ENCODE data around the gene SULF2.
"Not testable (repeated sequence)": the region's sequence is repeated elsewhere in the genome, so short reads cannot be mapped to it uniquely, and the experiment has no call there.

Gene SULF2

GRCh38 chr20:47785311-47785853 lies at the start of gene SULF2:
Gene SULF2, minus strand, starts transcription at chr20:47785481. Its CDS starts 28,118 bp downstream, at chr20:47757363.
- in situ Hi-C loops (cut with HindIII; ENCODE audit: low pct_unique_long_range_greater_than_20kb, low sequenced_read_pairs) = no loop called here
- TF ChIP-seq JUND (IDR thresholded peaks at IDR 0.05; ENCODE audit: low read depth) = no peak
- no peak for DNase-seq (ENCODE audit: low read depth in 1 of 2, low spot score in 1 of 2)

DNA sequence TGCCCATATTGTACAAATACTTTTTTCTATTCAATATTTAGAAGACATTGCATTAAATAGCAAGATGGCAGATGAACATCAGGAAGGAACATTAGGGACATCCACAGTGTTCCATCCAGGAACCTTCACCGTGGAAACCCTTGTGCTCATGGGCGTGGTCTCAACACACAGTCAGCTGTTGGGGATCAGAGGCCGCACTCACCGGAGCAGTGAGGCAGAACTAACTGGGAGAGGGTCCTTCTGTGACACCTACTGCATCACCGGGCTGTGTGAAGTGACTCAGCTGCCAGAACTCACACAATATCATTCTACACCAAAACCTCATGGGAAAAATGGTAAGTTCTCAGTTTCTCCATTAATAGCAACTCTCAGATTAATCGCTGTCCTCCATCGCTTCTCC lies 46.4 kb upstream of the SULF2 start:
- in situ Hi-C loops (cut with HindIII; ENCODE audit: low pct_unique_long_range_greater_than_20kb, low sequenced_read_pairs) = not testable (repeated sequence)

GRCh38 chr20:47826716-47827115 lies 41.4 kb upstream of the SULF2 start:
- in situ Hi-C loops (cut with HindIII; ENCODE audit: low pct_unique_long_range_greater_than_20kb, low sequenced_read_pairs); DNase-seq (ENCODE audit: low read depth in 1 of 2, low spot score in 1 of 2): not testable (repeated sequence)

More for the DNA sequence above, 46.4 kb upstream of the SULF2 start:
- not testable (repeated sequence) for DNase-seq (ENCODE audit: low read depth in 1 of 2, low spot score in 1 of 2)

DNA sequence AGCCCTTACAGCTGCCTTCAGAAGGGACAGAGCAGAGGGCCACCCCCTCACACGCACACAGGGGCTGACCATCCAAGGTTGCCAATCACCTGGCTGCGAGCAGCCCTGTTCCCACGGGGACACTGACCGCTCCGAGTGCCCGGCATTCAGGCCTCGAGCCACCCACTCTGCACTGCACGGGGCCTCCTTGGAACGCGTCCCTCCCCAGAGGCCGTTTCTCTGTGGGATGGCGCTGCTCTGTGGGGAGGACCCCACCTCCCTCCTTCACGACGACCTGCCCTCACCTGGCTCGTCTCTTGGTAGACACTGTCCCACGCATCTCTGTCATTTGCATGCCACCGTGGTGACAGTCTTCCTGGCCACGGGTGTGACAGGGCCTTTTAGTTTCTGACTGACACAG lies 40.7 kb upstream of the SULF2 start:
- DNase-seq (ENCODE audit: low read depth in 1 of 2, low spot score in 1 of 2); in situ Hi-C loops (cut with HindIII; ENCODE audit: low pct_unique_long_range_greater_than_20kb, low sequenced_read_pairs): not testable (repeated sequence)

GRCh38 chr20:47825011-47825762 lies 39.9 kb upstream of the SULF2 start:
- DNase-seq (ENCODE audit: low read depth in 1 of 2, low spot score in 1 of 2) = no peak
- in situ Hi-C loops (cut with HindIII; ENCODE audit: low pct_unique_long_range_greater_than_20kb, low sequenced_read_pairs) = no loop called here
- no peak for TF ChIP-seq JUND (IDR thresholded peaks at IDR 0.05; ENCODE audit: low read depth)

GRCh38 chr20:47823941-47824340 lies 38.7 kb upstream of the SULF2 start:
- in situ Hi-C loops (cut with HindIII; ENCODE audit: low pct_unique_long_range_greater_than_20kb, low sequenced_read_pairs) = not testable (repeated sequence)

GRCh38 chr20:47821481-47822100 lies 36.3 kb upstream of the SULF2 start:
- in situ Hi-C loops (cut with HindIII; ENCODE audit: low pct_unique_long_range_greater_than_20kb, low sequenced_read_pairs) = no loop called here
- TF ChIP-seq JUND (IDR thresholded peaks at IDR 0.05; ENCODE audit: low read depth) = no peak
- peak in 1 of 2 experiments; percentile 30 for DNase-seq (ENCODE audit: low read depth in 1 of 2, low spot score in 1 of 2)

More at GRCh38 chr20:47823941-47824340, 38.7 kb upstream of the SULF2 start:
- DNase-seq (ENCODE audit: low read depth in 1 of 2, low spot score in 1 of 2) = not testable (repeated sequence)

- TF ChIP-seq JUND (IDR thresholded peaks at IDR 0.05; ENCODE audit: low read depth) = no peak
- no peak for DNase-seq (ENCODE audit: low read depth in 1 of 2, low spot score in 1 of 2)
- in situ Hi-C loops (cut with HindIII; ENCODE audit: low pct_unique_long_range_greater_than_20kb, low sequenced_read_pairs) = no loop called here
Measured at GRCh38 chr20:47818996-47819609, 33.8 kb upstream of the SULF2 start.

DNA sequence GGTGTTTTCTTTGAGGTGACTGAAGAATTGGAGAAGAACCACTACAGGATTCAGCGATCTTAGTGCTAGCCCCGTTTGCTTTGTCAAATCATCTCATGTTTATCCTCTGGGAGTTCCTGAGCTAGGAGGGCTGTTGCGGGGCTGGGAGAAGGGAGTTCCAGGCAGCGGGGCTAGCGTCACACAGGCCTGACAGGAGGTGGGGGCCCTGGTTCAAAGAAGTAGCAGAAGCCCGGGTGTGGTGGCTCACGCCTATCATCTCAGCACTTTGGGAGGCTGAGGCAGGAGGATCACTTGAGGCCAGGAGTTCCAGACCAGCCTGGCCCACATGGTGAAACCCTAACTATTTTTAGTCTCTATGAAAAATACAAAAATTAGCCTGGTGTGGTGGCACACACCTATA lies 33.2 kb upstream of the SULF2 start:
- no peak for TF ChIP-seq JUND (IDR thresholded peaks at IDR 0.05; ENCODE audit: low read depth)
- in situ Hi-C loops (cut with HindIII; ENCODE audit: low pct_unique_long_range_greater_than_20kb, low sequenced_read_pairs) = no loop called here

GRCh38 chr20:47818016-47818415 lies 32.7 kb upstream of the SULF2 start:
- DNase-seq (ENCODE audit: low read depth in 1 of 2, low spot score in 1 of 2) = no peak
- in situ Hi-C loops (cut with HindIII; ENCODE audit: low pct_unique_long_range_greater_than_20kb, low sequenced_read_pairs) = no loop called here
- TF ChIP-seq JUND (IDR thresholded peaks at IDR 0.05; ENCODE audit: low read depth) = no peak

More for the DNA sequence above, 33.2 kb upstream of the SULF2 start:
- DNase-seq (ENCODE audit: low read depth in 1 of 2, low spot score in 1 of 2) = no peak

GRCh38 chr20:47817573-47817972 lies 32.3 kb upstream of the SULF2 start:
- no peak for DNase-seq (ENCODE audit: low read depth in 1 of 2, low spot score in 1 of 2)
- no peak for TF ChIP-seq JUND (IDR thresholded peaks at IDR 0.05; ENCODE audit: low read depth)
- in situ Hi-C loops (cut with HindIII; ENCODE audit: low pct_unique_long_range_greater_than_20kb, low sequenced_read_pairs) = no loop called here

DNA sequence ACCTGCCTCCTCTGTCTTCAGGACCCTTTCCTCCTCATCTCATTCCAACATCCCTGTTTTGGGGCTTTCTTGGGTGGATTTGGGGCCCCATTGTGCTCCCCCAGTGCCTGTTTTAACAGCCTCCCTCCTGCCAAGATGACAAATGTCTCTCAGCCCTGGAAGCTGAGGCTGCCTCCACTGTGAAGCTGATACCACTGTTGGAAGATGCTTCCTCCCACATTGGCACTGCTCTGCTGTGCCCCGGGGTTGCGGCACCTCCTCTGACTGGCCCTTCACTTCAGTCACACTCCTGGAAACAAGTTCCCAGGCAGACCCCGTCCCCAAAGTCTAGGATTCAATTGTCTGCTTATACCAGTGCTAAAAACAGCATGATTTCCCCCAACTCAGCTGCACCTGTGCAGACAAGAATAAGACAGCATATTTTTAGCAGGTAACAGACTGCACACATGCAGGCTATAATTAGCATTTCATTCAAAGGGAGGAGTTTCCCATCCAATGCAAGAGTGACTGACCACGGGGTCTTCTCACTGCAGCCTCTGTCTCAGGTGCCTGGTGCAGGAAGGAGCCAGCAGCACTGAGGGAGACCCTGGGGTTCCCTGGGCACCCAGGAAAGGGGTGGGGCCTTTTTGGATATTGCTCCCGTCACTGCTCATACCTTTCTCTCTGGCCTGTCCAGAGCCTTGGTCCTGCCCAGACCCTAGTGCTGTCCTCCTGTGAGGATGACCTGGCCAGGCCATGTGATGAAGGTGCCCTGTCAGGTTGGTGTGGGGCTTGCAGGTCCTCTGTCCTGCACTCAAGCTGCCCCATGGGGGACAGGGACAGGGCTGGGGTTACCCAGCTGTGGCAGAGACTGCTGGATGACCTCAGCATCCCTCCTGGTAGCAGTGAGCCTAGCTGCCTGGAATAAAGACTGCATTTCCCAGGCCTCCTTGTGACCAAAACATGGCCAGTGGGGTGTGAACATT lies 31.5 kb upstream of the SULF2 start:
- DNase-seq (ENCODE audit: low read depth in 1 of 2, low spot score in 1 of 2) = no peak
- TF ChIP-seq JUND (IDR thresholded peaks at IDR 0.05; ENCODE audit: low read depth) = no peak
- in situ Hi-C loops (cut with HindIII; ENCODE audit: low pct_unique_long_range_greater_than_20kb, low sequenced_read_pairs) = no loop called here

Measured in T47D (cell line).